Epidermal melanocyte (primary cell): ENCODE data around the gene PRR19.
"Not testable (repeated sequence)": the region's sequence is repeated elsewhere in the genome, so short reads cannot be mapped to it uniquely, and the experiment has no call there.

Experiments used
- DNase-seq: peaks from one replicate; pipeline ENCODE4 v3.0.0; 2011; ENCODE audit warnings: low spot score; ENCODE audit not compliant: insufficient read length

The PRR19 gene

GRCh38 chr19:42301646-42302203 lies at the start of gene PRR19:
Gene PRR19 (plus strand): TSS chr19:42302132. CDS start chr19:42309585, 7,453 bp downstream.
- DNase-seq, result no peak

- DNase-seq, result peak; percentile 84
These were observed 49.3 kb upstream of the PRR19 start for GRCh38 chr19:42252365-42253244.

- DNase-seq, result peak; percentile 49
These were observed 48.5 kb upstream of the PRR19 start for GRCh38 chr19:42253245-42254088.

GRCh38 chr19:42254089-42254849 lies 47.7 kb upstream of the PRR19 start:
- peak; percentile 50 for DNase-seq

- peak; percentile 95 for DNase-seq
These were observed 46.8 kb upstream of the PRR19 start, which contains the start of gene ERF for GRCh38 chr19:42254850-42255765. Gene ERF (minus strand): TSS chr19:42255128. CDS start chr19:42254999, 129 bp downstream.

GRCh38 chr19:42255766-42256745 lies 45.9 kb upstream of the PRR19 start:
- DNase-seq, result peak; percentile 42

- not testable (repeated sequence) for DNase-seq
These were observed 44.1 kb upstream of the PRR19 start for GRCh38 chr19:42257842-42258241.

GRCh38 chr19:42261763-42262162 lies 40.2 kb upstream of the PRR19 start:
- peak; percentile 1 for DNase-seq

- not testable (repeated sequence) for DNase-seq
These were observed 35.8 kb upstream of the PRR19 start for GRCh38 chr19:42266105-42266504.

- not testable (repeated sequence) for DNase-seq
These were observed 34.9 kb upstream of the PRR19 start for GRCh38 chr19:42266928-42267603.

- DNase-seq, result no peak
These were observed 34.2 kb upstream of the PRR19 start for GRCh38 chr19:42267644-42268141.

GRCh38 chr19:42268142-42268703 lies 33.7 kb upstream of the PRR19 start:
- DNase-seq, result peak; percentile 92

GRCh38 chr19:42268704-42269477 lies 33.0 kb upstream of the PRR19 start, which contains the start of gene CIC:
Gene CIC (plus strand): TSS chr19:42269252. CDS start chr19:42271784, 2,532 bp downstream.
- DNase-seq, result peak; percentile 99

- no peak for DNase-seq
These were observed 32.2 kb upstream of the PRR19 start for GRCh38 chr19:42269478-42270345.

- no peak for DNase-seq
These were observed 31.4 kb upstream of the PRR19 start for GRCh38 chr19:42270346-42271044.
